GM21528 (cell line): ENCODE data around the gene DMRT2.
A peak's percentile ranks its signal among the peaks of the same experiment; 100 is the strongest.

Experiments
- ATAC-seq: cut with Tn5 transposase; IDR thresholded peaks from one replicate; pipeline ENCODE4 v1.9.1; 2021; ENCODE audit warnings: mild to moderate bottlenecking, moderate library complexity; ENCODE audit not compliant: unreplicated experiment, low FRiP score

The DMRT2 gene

DNA sequence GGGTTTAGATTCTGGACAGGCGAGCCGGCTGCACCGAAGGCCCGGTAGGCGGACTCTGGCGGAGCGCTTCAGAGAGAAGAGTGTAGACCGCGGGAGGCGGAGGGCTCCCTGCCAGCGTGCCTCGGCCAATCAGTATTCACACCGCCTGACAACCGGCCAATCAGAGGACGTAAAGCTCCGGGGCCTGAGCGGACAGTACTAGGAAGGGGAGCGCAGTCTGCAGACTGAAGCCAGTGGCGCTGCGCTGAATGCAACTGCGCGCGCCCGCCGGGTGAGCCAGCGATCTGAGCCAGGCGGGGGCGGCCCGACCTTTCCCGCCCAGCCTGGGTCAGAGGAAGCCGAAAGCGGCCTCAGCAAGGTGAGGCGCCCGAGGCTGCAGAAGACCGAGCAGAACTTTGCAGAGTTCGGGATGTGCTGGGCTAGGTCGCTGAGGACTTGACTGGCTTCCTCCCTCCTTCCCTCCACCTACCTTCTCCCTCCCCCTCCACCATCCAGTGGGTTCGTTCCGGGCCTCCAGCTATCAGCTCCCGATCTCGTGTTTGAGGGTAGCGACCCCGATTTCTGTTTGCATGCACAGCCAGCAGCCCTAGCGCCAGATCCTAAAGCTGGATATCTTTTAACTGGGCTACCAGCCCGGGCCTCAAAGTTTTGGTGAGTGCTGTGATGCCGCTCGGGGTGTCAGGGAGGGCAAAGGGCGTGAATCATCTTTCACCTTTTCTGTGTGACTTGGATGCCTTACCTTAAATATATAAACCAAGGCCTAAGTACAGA lies at the start of gene DMRT2:
TSS of gene DMRT2 (plus strand) at position 233 of the 771 bp plus-strand sequence. CDS start 1,257 bp downstream, outside the sequence.
- no peak for ATAC-seq

DNA sequence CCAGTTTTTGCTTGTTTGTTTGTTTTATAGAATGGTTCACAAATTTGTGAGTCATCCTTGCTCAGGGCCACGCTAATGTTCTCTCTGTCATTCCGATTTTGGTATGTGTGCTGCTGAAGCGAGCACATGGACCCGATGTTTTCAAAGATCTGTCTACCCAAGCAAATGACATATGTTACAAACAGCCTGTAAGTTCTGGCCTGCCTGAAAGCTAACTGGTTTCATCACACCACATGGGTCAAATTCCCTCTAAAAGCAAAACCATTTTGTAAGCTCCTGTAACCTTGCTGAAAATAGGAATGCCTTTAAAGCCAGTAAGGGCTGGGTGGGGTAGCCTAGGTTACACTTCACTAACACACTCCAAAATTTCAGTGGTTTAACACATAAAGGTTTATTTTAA lies 48.3 kb upstream of the DMRT2 start:
- ATAC-seq = no peak

DNA sequence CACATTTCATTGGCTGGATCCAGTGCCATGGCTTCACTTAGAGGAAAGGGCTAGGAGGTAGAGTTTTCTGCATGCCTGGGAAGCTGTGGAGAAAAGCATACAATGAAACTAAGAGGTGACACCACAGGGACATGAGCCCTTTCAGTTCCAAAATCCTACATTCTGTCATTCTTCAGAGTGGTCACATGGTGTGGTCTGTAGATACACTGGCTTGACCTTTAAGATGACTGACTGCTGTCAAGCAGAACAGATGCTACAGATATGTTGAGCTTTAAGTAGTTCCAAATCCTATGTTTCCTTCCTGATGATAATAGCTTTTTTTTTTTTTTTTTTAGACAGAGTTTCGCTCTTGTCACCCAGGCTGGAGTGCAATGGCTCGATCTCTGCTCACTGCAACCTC lies 47.5 kb upstream of the DMRT2 start:
- ATAC-seq = no peak

DNA sequence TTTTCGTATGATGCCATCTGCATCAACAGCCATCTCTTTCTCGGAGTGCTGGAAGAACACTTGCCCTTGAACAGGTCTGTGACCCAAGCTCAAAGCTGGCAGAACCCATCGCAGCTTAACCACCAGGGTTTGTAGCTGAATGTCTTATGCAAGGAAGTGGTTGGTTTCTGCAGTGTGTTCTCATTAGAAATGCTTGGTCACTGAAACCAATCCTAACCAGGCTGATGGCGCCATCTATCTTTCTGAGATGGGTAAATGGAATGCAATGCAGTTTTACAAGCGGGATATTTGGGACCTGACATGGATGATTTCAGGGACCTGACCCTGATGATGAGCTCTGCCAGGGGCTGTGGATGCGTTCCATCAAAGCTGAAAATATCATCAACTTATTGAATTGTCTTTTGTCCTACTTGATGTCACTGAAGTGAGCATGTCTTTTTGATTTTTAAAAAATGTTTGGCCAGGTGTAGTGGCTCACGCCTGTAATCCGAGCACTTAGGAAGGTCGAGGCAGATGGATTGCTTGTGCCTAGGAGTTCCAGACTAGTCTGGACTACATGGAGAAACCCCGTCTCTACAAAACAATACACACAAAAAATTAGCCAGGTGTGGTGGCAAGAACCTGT lies 45.0 kb upstream of the DMRT2 start:
- ATAC-seq = no peak

DNA sequence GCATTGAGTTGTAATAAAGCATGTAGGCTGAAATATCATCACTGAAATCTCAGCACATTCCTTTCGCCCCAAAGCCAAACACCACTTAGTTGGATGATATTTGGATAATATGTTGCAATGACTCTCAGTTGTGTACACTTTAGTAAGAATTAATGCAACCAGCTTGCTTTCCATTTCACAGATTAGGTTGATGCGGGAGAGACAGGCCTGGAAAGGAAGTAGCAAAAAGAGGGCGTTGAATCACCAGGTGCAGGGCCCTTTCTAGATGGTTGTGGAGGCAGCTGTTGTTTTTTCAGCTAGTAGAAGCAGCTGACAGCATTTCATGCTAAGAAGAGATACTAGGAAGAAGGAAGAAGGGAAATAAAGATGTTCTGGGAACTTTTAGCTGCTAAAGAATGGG lies 42.8 kb upstream of the DMRT2 start:
- ATAC-seq = no peak

DNA sequence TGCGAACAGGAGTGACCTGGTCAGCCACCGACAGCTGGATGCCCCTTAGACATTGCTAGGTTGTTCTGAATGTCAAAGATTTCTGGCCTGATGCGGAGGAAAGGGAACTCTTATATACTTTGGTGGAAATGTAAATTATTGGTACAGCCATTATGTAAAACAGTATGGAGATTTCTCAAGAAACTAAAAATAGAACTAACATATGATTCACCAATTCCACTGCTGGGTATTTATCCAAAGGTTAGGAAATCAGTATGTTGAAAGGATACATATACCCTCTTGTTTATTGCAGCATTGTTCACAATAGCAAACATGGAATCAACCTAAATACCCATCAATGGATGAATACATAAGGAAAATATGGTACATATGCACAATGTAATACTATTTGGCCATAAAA lies 41.9 kb upstream of the DMRT2 start:
- ATAC-seq = no peak

DNA sequence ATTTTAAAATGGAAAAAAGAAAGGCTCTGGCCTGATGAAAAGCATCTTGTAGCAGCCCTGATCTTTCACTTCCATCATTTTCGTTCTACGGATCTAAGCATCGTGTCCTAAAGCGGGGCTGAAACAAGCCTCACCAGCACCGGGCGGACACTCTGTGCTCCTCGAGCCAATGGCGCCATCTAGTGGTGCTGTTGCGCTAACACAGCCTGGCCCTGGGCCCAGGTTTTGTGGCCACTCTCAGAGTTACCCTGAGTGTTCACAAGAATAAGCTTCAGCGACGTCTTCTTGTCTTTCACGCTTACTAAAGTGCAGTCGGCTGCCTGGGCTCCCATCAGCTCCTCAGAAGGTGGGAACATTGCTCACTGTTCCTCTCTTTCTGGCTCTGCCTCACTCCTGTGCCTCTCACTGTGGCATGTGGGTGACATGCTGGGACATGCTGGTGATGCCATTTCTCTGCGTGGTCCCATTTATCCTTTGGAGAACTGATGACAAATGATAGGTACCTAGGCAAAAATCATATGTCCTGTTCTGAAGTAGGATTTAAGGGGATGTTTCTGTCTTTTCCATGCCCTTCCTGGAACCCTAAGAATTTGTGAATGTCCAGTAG lies 41.0 kb upstream of the DMRT2 start:
- ATAC-seq = peak; percentile 95

DNA sequence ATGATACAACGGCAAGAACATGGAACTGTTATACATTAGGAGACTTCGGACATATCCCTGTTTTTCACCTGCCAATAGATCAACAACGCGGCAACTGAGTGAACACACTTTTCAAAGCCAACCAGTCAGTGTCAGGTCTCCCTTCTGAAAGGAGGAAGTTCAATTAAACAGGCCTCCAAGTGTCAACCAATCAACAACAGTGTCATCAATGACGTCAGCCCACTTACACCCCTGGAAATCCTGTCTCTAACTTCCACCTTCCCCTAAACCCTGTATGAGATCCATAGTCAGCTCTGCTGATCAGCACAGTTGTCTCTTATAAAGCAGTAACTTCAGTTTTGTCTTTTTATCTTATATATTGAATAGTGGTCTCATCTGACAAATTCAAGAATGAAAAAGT lies 37.1 kb upstream of the DMRT2 start:
- ATAC-seq = no peak

DNA sequence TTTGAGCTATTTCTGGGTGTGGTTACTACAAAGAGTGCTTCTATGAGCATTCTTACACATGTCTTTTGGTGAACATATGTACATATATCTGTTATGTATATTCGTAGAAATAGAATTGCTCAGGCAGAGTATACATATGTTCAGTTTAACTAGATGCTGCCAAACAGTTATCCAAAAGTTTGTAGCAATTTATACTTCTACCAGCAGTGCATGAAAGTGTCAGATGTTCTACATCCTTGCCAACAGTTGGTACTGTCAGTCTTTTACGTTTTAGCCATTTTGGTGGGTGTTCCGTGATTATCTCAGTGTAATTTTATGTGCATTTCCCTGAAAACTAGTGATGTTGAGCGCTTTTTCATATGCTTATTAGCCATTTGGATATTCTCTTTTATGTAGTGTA lies 35.9 kb upstream of the DMRT2 start:
- ATAC-seq = no peak

DNA sequence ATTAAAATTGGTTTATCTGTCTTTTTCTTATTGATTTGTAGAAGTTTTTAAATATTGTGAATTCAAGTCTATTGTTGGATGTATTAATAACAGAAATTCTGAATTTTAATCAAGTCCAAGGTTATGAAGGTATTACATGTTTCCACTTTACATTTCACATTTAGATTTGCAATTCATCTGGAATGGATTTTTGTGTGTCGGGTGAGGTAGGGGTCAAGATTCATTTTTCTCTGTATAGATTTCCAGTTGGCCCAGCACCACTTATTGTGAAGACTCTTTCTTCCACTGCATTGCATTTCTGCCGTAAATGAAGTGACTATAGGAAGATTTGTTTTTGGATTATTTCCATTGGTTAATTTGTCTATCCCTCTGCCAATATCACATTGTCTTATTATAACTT lies 35.5 kb upstream of the DMRT2 start:
- ATAC-seq = no peak

DNA sequence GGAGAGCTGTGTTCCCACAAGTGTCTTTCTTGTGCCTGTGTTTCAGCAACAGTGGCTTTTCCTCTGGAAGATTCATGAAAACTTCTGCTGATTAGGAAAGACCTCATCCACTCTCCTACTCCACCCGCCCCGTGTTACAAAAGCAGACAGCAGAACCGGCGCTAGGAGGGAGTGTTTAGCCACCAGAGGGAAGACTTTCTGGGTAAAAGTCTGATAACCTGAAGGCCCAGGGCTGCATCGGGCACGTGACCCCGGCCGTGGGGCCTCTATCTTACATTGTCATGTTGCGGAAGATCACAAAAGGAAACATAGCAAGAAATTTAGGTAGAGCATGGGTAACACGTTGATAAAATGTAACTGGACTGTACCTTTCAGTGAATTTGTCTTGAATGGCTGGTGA lies 32.0 kb upstream of the DMRT2 start:
- no peak for ATAC-seq

DNA sequence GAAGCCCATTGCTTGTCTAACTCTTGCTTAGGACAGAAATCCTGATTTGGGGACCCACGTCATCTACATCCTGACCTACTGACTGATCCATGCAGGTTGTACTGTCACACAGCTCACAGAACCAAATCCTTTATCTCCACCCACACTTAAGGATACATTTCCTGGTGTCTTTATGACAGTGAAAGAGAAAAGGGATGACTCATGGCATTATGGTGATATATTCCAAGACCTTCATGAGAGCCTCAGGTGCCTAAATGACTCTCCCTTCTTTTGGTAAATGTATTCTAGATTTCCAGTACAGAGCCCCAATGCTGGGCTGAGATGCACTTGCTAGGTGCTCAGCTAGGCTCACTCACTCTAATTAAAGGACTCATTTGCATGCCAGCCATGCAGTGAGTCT lies 26.0 kb upstream of the DMRT2 start:
- ATAC-seq = no peak

DNA sequence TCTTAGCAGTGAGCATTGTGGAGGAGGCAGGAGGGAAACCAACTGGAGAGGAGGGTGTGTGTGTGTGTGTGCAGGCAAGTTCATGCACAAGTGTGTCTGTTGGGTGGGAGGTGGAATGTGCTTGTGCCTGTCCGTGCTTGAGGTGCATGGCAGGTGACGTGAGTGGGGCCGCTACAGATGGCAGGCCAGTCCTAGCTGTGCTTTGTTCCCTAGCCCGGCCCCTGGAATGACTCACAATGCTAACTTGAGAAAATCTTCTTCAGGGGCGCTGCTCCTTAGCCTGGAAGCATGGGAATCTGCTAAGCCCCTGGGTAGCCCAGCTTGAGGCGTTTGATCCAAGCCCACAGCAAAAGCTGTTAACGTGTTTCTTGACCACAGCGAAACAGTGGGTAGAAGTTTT lies 25.0 kb upstream of the DMRT2 start:
- no peak for ATAC-seq

DNA sequence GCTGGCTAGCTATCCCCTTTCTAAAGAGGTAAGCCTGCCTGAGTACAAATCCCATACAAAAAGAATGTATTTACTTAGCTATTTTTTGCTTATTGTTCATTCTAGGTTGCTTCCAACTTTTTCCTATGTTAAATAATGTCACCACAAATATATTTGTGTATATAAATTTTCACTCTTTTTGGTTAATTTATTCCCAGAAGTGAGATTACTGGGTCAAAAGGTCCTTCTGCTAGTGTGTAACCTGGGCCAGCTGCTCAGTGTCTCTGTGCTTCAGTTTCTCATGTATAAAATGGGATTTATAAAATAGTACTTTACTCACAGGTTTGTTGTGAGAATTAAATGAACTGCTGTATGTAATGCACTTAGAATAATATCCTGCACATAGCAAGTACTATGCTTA lies 23.9 kb upstream of the DMRT2 start:
- ATAC-seq = no peak

DNA sequence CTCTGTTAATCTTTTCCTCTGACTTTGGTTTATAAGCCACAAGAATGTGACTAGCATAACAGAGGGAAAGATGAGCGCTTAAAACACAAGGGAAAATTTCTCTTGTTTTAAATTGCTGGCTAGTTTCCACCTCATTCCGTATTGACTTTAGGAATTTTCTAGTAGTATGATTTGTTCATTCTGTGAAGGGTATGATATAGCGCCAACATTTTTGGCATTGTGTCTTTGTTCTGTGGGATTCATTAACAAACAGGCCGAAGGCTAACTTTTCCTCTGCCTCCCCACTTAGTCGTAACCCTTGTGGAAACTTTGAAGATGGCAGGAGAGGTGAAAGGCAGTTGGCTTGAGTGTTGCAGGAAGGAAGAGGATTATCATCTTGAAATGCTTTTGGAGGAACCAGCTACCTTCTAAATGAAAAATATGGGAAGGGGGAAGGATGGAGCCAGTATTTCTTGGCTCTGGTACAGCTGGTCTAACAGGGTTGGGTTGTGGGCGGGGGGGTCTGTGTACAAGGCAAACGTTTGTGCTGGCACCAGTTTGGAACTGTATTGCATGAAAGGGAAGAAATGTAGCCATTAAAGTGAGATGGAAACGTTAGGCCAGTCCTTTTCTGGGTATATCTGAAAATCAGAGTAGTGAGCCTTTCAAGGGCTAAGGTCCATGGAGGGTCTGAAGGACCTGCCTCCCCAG lies 21.5 kb upstream of the DMRT2 start:
- ATAC-seq = no peak

DNA sequence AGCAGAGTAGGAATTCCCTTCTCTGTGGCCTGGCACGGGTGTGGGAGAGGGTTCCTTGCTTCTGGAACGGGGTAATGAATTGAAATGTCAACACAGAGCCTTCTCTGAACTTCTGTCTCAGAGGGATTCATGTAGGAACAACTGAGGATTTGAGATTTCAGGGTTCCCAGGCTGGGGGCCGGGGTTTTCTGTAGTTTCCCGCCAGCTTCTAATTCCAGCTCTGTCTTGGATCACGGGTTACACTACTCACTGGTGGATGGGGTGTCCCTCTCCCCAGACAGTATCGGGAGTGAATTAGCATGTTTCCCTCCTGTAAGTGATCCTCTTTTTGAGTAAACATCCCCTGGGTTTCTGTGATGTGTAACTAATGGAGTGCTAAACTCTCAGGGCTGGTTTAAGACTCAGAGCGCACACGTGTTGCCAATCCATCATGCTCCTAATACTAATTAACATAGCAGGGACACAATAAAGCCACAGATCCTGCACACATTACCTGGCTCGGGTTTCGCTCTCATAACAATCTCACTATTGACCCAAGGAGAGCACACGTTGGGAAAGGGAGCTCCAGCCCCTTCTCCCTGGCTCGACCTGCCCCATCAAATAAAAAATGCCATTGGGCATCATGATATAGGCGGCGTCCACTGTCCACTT lies 18.1 kb upstream of the DMRT2 start:
- no peak for ATAC-seq

DNA sequence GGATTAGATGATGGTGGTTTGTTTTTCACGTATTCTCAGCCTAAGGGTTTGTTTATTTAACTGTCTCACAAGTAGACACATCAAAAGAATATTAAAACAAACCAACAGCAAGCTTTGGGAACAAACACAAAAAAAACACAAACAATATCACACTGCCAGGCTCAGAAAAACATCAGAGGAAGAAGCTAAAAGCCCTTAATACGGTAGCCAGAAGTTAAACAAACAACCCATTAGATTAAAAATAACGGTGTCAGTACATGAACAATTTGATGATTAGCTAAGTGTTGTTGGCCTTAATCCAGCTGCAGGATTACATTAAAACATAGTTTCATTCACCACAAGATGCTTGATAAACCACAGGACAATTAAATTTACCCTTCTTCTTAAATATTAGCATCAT lies 15.9 kb upstream of the DMRT2 start:
- ATAC-seq = no peak

DNA sequence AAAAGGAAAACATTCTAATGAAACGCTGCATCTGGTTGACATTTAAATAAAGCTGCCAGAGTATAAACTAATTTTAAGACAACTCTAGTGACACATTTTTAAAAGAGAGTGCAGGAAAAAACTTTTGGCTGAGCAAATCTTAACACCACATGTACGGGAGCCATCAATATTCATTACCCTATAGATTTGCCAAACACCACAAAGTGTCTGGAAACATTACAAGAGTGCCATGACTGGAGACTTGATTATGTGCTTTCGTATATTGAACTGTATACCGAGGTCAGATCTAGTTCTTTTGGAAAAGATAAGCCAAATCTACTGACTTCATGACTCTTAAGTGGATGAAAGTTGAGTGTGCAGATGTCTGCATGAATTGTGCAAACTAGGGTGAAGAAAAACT lies 10.6 kb upstream of the DMRT2 start:
- no peak for ATAC-seq

DNA sequence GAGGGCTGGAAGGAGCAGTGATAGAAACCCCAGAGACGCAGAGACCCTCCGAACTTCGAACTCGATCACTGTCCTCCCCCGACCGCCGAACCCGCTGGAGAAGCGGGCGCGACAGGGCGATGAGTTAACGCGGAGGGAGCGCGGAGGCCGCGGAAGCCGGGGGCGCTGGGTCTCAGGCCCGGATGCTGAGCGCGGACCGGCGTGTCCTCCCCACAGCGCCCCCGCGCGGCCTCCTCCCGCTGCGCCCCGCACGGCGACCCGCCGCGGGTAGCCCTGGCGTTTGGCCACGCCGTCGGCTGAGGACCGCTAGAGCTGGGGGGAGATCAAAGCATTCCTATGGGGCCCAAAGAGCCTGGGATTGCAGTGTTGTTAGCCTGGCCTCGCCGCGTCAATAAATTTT lies 7.7 kb upstream of the DMRT2 start:
- ATAC-seq = no peak

DNA sequence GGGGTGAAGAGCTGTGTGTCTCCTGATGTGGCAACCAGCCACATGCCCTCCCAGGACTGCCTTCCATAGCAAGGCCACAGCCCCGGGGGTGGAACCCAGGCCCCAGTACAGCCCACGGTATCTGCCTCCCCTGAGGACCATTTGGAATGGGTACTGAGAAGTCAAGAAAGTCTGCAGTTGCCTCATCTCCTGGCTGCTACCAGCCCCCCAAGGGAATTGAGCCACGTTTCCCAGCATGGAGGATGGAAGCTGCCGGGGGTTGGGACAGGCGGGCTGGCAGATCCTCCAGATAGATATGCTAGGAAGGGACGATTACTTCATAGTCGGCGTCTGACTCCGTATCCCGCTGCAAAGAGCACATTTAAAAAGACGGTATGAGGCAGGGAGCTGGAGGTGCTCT lies 5.5 kb upstream of the DMRT2 start:
- no peak for ATAC-seq
